HG03135 (cell line): ENCODE measurements around the gene SRP54.
"Not testable (repeated sequence)": the region's sequence is repeated elsewhere in the genome, so short reads cannot be mapped to it uniquely, and the experiment has no call there.

Experiments
- ATAC-seq: cut with Tn5 transposase; IDR thresholded peaks from one replicate; pipeline ENCODE4 v1.9.1; 2021; ENCODE audit warnings: mild to moderate bottlenecking, moderate library complexity; ENCODE audit not compliant: unreplicated experiment

The SRP54 gene

GRCh38 chr14:34983148-34983760 is 462 bp downstream of the SRP54 start:
- peak; percentile 19 for ATAC-seq

GRCh38 chr14:34983786-34984185 is 994 bp downstream of the SRP54 start:
- ATAC-seq: no peak

- no peak for ATAC-seq
Measured at GRCh38 chr14:34985740-34986139, 2.9 kb downstream of the SRP54 start.

DNA sequence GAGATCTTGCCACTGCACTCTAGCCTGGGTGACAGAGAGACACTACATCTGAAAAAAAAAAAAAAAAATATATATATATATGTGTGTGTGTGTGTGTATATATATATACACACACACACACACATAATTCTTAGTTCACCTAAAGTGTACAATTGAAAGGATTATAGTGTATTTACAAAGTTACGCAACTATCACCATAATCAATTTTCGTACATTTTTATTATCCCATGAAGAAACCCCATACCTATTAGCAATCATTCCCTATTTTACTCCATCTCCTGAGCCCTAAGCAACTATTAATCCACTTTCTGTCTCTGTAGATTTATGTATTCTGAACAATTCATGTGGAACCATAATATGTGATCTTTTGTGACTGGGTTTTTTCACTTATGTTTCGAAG is 4.4 kb downstream of the SRP54 start:
- ATAC-seq: no peak

DNA sequence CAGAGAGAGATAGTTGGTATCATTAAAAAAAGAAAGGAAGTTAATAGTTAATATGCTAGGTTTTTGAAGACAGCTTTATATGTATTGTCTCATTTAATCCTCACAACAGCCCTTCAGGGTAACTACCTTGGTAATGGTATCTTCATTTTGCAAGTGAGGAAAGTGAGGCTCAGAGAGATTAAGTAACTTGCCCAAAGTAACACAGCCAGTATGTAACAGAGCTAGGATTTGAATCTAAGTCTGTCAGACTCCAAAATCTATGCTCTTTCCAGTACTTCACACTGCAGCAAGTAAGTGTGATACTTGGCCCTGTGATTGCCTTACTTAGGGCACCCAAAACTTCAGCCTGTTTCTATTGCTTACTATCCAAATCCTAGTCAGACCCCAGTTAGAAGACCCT is 7.0 kb downstream of the SRP54 start:
- no peak for ATAC-seq

DNA sequence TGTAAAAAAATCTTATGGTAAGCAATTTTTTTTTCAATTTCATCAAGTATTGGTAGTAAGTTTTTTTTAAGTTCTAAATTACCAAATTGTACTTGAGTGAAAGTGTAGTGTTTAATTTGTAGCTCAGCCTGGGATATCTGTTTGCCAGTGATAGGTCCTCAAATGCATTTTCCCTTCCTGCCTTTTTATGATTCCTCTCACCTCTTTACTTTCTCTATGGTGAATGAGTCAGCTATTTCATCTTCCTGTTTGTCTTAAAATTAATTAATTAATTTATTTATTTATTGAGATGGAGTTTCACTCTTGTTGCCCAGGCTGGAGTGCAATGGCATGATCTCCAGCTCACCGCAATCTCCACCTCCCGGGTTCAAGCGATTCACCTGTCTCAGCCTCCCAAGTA is 10.6 kb downstream of the SRP54 start:
- no peak for ATAC-seq

DNA sequence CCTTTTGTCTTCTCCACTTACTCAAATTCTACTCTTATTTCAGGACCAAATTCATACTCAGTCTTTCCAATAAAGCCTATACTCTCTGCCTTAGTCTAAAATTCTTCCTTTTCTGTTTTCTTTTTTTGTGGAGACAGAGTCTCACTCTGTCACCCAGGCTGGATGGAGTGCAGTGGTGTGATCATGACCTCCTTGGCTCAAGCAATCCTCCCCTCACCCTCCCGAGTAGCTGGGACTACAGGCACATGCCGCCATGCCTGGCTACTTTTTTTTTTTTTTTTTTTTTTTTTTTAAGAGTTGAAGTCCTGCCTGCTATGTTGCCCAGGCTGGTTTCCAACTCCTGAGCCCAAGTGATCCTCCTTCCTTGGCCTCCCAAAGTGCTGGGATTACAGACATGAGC is 11.9 kb downstream of the SRP54 start:
- ATAC-seq: no peak

GRCh38 chr14:34997762-34998161 is 15.0 kb downstream of the SRP54 start:
- ATAC-seq: no peak

GRCh38 chr14:34999500-34999899 is 16.7 kb downstream of the SRP54 start:
- ATAC-seq: no peak

GRCh38 chr14:35001621-35002020 is 18.8 kb downstream of the SRP54 start:
- ATAC-seq: no peak

GRCh38 chr14:35004839-35005238 is 22.0 kb downstream of the SRP54 start:
- ATAC-seq: no peak

- ATAC-seq: no peak
Measured at GRCh38 chr14:35016568-35016967, 33.8 kb downstream of the SRP54 start.

DNA sequence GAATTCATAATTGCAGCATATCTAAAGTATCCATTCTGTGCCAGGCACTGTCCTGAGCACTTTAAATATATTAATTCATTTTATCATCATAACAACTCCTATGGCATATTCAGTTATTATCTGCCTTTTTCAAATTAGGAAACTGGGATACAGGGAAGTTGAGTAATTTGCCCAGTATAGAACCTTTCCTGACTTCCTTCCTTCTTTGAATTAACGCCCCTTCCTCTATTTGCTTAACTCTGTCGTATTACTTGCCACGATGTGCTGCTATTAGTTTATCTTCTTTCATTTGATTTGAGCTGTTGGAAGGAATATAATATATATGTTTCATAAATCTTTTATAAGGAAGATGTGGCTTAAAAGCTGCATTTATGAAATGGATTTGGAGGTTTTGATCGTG is 37.9 kb downstream of the SRP54 start:
- ATAC-seq: no peak

- ATAC-seq: no peak
Measured at GRCh38 chr14:35028435-35028834, 45.6 kb downstream of the SRP54 start.

GRCh38 chr14:35032562-35032961 is 49.8 kb downstream of the SRP54 start:
- ATAC-seq: no peak

DNA sequence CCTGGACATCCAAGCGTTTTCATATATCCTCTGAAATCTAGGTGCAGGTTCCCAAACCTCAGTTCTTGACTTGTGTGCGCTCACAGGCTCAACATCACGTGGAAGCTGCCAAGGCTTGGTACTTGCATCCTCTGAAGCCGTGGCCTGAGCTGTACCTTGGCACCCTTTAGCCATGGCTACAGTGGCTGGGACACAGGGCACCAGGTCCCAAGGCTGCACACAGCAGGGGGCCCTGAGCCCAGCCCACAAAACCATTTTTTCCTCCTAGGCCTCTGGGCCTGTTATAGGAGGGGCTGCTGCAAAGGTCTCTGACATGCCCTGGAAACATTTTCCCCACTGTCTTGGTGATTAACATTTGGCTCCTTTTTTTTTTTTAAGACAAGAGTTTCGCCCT is 51.6 kb downstream of the SRP54 start:
- no peak for ATAC-seq

- not testable (repeated sequence) for ATAC-seq
Measured at GRCh38 chr14:35034944-35035554, 52.3 kb downstream of the SRP54 start.

- not testable (repeated sequence) for ATAC-seq
Measured at GRCh38 chr14:35038312-35038711, 55.5 kb downstream of the SRP54 start.

DNA sequence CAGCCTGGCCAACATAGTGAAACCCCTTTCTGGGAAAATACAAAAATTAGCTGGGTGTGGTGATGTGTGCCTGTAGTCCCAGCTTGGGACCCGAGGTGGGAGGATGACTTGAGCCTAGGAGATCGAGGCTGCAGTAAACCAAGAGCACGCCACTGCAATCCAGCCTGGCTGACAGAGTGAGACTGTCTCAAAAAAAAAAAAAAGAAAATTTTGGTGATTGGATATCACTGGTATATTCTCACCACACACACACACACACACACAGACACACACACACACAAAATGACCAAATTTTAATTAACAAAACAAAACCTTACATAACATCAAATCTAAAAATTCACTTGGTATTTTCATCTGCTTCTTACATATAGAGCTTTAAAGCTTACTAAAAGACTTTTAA is 59.8 kb downstream of the SRP54 start:
- no peak for ATAC-seq

- ATAC-seq: no peak
Measured at GRCh38 chr14:35043046-35043445, 60.3 kb downstream of the SRP54 start.

- ATAC-seq: no peak
Measured at GRCh38 chr14:35044939-35045797, 62.4 kb downstream of the SRP54 start.

DNA sequence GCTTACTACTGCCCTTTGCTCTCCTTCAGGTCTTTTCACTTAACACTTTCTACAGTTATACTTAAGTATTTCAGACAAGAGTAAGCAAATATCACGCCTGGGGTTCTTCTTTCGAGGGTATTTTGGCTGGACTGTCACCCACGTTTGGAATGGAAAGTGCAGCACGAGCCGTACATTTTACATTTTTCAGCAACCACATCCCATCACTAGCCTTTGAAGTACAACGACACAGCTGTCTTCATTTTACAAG is 62.9 kb downstream of the SRP54 start:
- ATAC-seq: no peak
